Neural progenitor cell (in vitro differentiated cells): ENCODE measurements around the gene AGA. TPM values are rescaled to one million over a fixed set of nuclear protein-coding genes. Genes with fewer than 3 reads are reported as not detected.

Source experiments
- DNase-seq: peaks from one replicate; pipeline ENCODE4 v3.0.0-alpha.2; 2016; ENCODE audit warnings: low spot score
- H2AFZ ChIP-seq: fragments of 200-600 bp; sonication (generic); replicated peaks from 2 replicates; pipeline ENCODE4 v1.6.1; 2016; ENCODE audit warnings: antibody characterized with exemption
- H3F3A ChIP-seq: fragments of 200-600 bp; sonication (generic); 2 replicates; pipeline ENCODE4 v1.6.1; 2016; ENCODE audit warnings: antibody characterized with exemption, low read depth
- H3K27ac ChIP-seq: fragments of 200-600 bp; sonication (generic); 2 replicates; pipeline ENCODE4 v1.5.1; 2016; ENCODE audit warnings: mild to moderate bottlenecking
- H3K27me3 ChIP-seq: fragments of 200-600 bp; sonication (generic); 2 replicates; pipeline ENCODE4 v1.6.1; 2016; ENCODE audit warnings: mild to moderate bottlenecking, moderate library complexity
- H3K36me3 ChIP-seq: fragments of 200-600 bp; sonication (generic); 2 replicates; pipeline ENCODE4 v1.5.1; 2016
- H3K4me1 ChIP-seq: fragments of 200-600 bp; sonication (generic); 2 replicates; pipeline ENCODE4 v1.6.1; 2016; ENCODE audit warnings: mixed run types
- H3K4me2 ChIP-seq: fragments of 200-600 bp; sonication (generic); 2 replicates; pipeline ENCODE4 v1.6.1; 2016
- H3K4me3 ChIP-seq: fragments of 200-600 bp; sonication (generic); 2 replicates; pipeline ENCODE4 v1.5.1; 2016
- H3K79me2 ChIP-seq: fragments of 200-600 bp; sonication (generic); 2 replicates; pipeline ENCODE4 v1.6.1; 2016; ENCODE audit warnings: low read depth
- H3K9ac ChIP-seq: fragments of 200-600 bp; sonication (generic); 2 replicates; pipeline ENCODE4 v1.6.1; 2016
- H3K9me3 ChIP-seq: fragments of 200-600 bp; sonication (generic); 2 replicates; pipeline ENCODE4 v1.5.1; 2016; ENCODE audit warnings: low read depth
- H4K20me1 ChIP-seq: fragments of 200-600 bp; sonication (generic); 2 replicates; pipeline ENCODE4 v1.6.1; 2016; ENCODE audit warnings: low read depth
- H3K27ac Mint-ChIP-seq: 3 replicates; pipeline ENCODE4 v1.8.0; 2021; ENCODE audit warnings: mixed read lengths
- H3K27me3 Mint-ChIP-seq: 2 replicates; pipeline ENCODE4 v1.8.0; 2022; ENCODE audit warnings: low read depth, mild to moderate bottlenecking, inconsistent platforms, moderate library complexity, mixed read lengths; ENCODE audit not compliant: insufficient read depth
- H3K36me3 Mint-ChIP-seq: 3 replicates; pipeline ENCODE4 v1.8.0; 2021; ENCODE audit warnings: mixed read lengths
- H3K4me1 Mint-ChIP-seq: 3 replicates; pipeline ENCODE4 v1.8.0; 2021; ENCODE audit warnings: mixed read lengths
- H3K4me3 Mint-ChIP-seq: 3 replicates; pipeline ENCODE4 v1.8.0; 2021; ENCODE audit warnings: mild to moderate bottlenecking, moderate library complexity, mixed read lengths
- H3K9me3 Mint-ChIP-seq: 3 replicates; pipeline ENCODE4 v1.8.0; 2020; ENCODE audit warnings: mixed read lengths
- EZH2 ChIP-seq: fragments of 200-600 bp; sonication (generic); IDR thresholded peaks from 2 replicates; pipeline ENCODE4 v1.6.1; 2017; ENCODE audit warnings: antibody characterized with exemption, mild to moderate bottlenecking, moderate library complexity
- EZH2phosphoT487 ChIP-seq: fragments of 200-600 bp; sonication (generic); IDR thresholded peaks from 2 replicates; pipeline ENCODE4 v1.6.1; 2017; ENCODE audit warnings: antibody characterized with exemption
- total RNA-seq: library from RNA; depleted of rRNA; stranded (reverse); fragments of >200 nt; gene quantifications from 2 replicates; pipeline ENCODE4 v1.2.3, GENCODE V29; 2015; ENCODE audit warnings: low replicate concordance
- TF ChIP-seq, protein P1 (sequence below): fragments of 200-600 bp; sonication (generic); IDR thresholded peaks from 2 replicates; pipeline ENCODE4 v1.5.1; 2017; ENCODE audit warnings: antibody characterized with exemption, mild to moderate bottlenecking

The AGA gene
- total RNA-seq, 1 donor from 2014 or later: 27.3 TPM

DNA sequence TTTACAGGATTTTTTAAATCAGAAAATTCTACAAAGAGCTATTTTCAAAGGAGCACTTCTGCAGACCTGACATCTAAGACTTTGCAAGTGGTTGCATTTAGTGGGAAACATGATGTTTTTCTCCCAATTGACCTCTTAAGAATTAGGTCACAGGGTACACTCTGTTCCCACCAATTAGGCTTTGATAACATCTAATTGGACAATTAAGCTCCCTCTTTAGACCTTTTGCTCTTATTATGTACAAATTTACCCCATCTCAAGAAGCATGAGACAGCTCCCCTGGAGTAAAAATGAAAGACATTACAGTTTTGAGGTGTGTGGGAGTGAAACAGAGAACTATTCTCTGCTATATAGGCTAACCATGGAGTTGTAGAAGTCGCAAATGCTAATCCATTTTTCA, 31.8 kb upstream of the AGA start:
- Histone ChIP-seq H3F3A (no peaks in the 10 kb centered on the region), H3K27ac (no peak overlapping the region), H3K4me3 (no peak overlapping the region), H3K79me2 (no peaks in the 10 kb centered on the region), H3K27me3 (no peaks in the 10 kb centered on the region), H3K4me2 (no peak overlapping the region), H4K20me1 (no peaks in the 10 kb centered on the region), H3K9me3 (no peaks in the 10 kb centered on the region), H3K4me1 (no peaks in the 10 kb centered on the region), H3K9ac (no peak overlapping the region), H2AFZ (no peak overlapping the region), H3K36me3 (no peaks in the 10 kb centered on the region)
- H3K27me3 Mint-ChIP-seq: no peaks in the 10 kb centered on the region
- DNase-seq: no peak
- no peaks in the 10 kb centered on the region for H3K4me1 Mint-ChIP-seq
- H3K4me3 Mint-ChIP-seq: no peak overlapping the region
- TF ChIP-seq, protein P1, sequence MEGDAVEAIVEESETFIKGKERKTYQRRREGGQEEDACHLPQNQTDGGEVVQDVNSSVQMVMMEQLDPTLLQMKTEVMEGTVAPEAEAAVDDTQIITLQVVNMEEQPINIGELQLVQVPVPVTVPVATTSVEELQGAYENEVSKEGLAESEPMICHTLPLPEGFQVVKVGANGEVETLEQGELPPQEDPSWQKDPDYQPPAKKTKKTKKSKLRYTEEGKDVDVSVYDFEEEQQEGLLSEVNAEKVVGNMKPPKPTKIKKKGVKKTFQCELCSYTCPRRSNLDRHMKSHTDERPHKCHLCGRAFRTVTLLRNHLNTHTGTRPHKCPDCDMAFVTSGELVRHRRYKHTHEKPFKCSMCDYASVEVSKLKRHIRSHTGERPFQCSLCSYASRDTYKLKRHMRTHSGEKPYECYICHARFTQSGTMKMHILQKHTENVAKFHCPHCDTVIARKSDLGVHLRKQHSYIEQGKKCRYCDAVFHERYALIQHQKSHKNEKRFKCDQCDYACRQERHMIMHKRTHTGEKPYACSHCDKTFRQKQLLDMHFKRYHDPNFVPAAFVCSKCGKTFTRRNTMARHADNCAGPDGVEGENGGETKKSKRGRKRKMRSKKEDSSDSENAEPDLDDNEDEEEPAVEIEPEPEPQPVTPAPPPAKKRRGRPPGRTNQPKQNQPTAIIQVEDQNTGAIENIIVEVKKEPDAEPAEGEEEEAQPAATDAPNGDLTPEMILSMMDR: no peak
- TF ChIP-seq EZH2phosphoT487 (no peak), EZH2 (no peak)
- H3K9me3 Mint-ChIP-seq: no peaks in the 10 kb centered on the region
- H3K27ac Mint-ChIP-seq: no peak overlapping the region
- H3K36me3 Mint-ChIP-seq: no peaks in the 10 kb centered on the region

DNA sequence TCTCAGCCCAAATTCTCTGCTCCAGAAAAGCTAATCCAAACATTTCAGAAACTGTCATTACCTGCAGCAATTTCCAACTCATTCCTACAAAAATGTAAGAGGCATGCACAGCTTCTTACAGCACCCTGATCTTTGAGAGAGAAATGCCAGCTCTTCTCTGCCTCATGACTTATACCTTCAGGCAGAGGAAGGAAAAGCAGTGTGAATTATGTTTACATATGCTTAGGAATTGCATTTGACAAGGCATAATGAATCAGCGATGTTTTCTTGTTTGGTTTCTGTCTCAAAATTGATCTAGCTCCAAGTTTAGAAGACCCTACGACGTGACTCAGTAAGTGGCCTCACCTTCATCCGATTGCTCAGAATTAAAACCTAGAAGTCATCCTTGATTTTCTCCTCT, 21.8 kb upstream of the AGA start:
- H3K27me3 ChIP-seq: no peaks in the 10 kb centered on the region
- no peaks in the 10 kb centered on the region for H3K36me3 ChIP-seq
- no peak for TF ChIP-seq EZH2phosphoT487
- TF ChIP-seq EZH2: no peak
- TF ChIP-seq, protein P1: no peak
- H3K4me1 ChIP-seq: no peaks in the 10 kb centered on the region
- DNase-seq: no peak
- no peak overlapping the region for H2AFZ ChIP-seq
- Mint-ChIP-seq H3K9me3 (no peaks in the 10 kb centered on the region), H3K36me3 (no peaks in the 10 kb centered on the region), H3K4me3 (no peak overlapping the region), H3K27me3 (peaks cover 4% of the 10 kb centered on the region), H3K4me1 (no peaks in the 10 kb centered on the region), H3K27ac (no peak overlapping the region)
- no peak overlapping the region for H3K4me3 ChIP-seq
- no peak overlapping the region for H3K4me2 ChIP-seq
- no peaks in the 10 kb centered on the region for H3K79me2 ChIP-seq
- no peaks in the 10 kb centered on the region for H3F3A ChIP-seq
- no peaks in the 10 kb centered on the region for H3K9me3 ChIP-seq
- no peaks in the 10 kb centered on the region for H4K20me1 ChIP-seq
- H3K9ac ChIP-seq: no peak overlapping the region
- H3K27ac ChIP-seq: no peak overlapping the region

DNA sequence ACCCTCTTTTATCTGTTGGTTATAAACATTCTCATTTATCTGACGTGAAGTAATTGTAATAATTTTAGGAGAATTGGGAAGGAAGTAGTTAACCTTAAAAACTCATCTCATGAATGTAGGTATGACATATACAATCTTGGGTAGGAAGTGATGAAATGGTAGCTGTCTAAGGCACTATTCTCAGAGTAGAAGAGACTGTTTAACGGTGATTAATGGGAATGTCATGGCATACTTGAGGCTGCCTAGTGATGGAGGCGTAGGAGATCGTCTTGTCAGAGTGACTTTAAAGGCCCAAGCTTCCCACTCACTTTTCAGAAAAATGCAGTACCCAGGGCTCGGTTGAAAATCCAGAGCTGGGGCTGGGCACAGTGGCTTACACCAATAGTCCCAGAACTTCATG, 19.4 kb upstream of the AGA start:
- H3K9me3 Mint-ChIP-seq: no peaks in the 10 kb centered on the region
- no peaks in the 10 kb centered on the region for H3K9me3 ChIP-seq
- H3K4me1 Mint-ChIP-seq: peaks cover 2% of the 10 kb centered on the region
- DNase-seq: no peak
- H3K27ac ChIP-seq: no peak overlapping the region
- H3K36me3 ChIP-seq: no peaks in the 10 kb centered on the region
- no peaks in the 10 kb centered on the region for H3K4me1 ChIP-seq
- H3K79me2 ChIP-seq: no peaks in the 10 kb centered on the region
- no peaks in the 10 kb centered on the region for H4K20me1 ChIP-seq
- peaks cover 4% of the 10 kb centered on the region for H3K27me3 Mint-ChIP-seq
- H3K27me3 ChIP-seq: no peaks in the 10 kb centered on the region
- no peaks in the 10 kb centered on the region for H3K36me3 Mint-ChIP-seq
- no peak overlapping the region for H3K27ac Mint-ChIP-seq
- H3K9ac ChIP-seq: no peak overlapping the region
- no peak overlapping the region for H2AFZ ChIP-seq
- H3K4me3 Mint-ChIP-seq: no peak overlapping the region
- H3K4me2 ChIP-seq: no peak overlapping the region
- no peaks in the 10 kb centered on the region for H3F3A ChIP-seq
- TF ChIP-seq EZH2: no peak
- no peak for TF ChIP-seq EZH2phosphoT487
- TF ChIP-seq, protein P1: no peak
- no peak overlapping the region for H3K4me3 ChIP-seq

- Histone ChIP-seq H3K9ac (no peak overlapping the region), H3K4me1 (no peaks in the 10 kb centered on the region), H3K27me3 (no peaks in the 10 kb centered on the region), H3K36me3 (no peaks in the 10 kb centered on the region), H3K79me2 (no peaks in the 10 kb centered on the region), H3K9me3 (no peaks in the 10 kb centered on the region), H3K4me3 (no peak overlapping the region), H3K4me2 (no peak overlapping the region), H3K27ac (no peak overlapping the region), H4K20me1 (no peaks in the 10 kb centered on the region), H3F3A (no peaks in the 10 kb centered on the region), H2AFZ (no peak overlapping the region)
- H3K27ac Mint-ChIP-seq: no peak overlapping the region
- TF ChIP-seq EZH2phosphoT487 (no peak), EZH2 (no peak)
- TF ChIP-seq, protein P1: no peak
- no peak for DNase-seq
- H3K9me3 Mint-ChIP-seq: no peaks in the 10 kb centered on the region
- H3K36me3 Mint-ChIP-seq: no peaks in the 10 kb centered on the region
- peaks cover 2% of the 10 kb centered on the region for H3K4me1 Mint-ChIP-seq
- no peak overlapping the region for H3K4me3 Mint-ChIP-seq
- H3K27me3 Mint-ChIP-seq: peaks cover 2% of the 10 kb centered on the region
Measured at GRCh38 chr4:177460460-177460859, 18.2 kb upstream of the AGA start.
